GM19193 (cell line): ENCODE data around the gene ADGRF5.

ENCODE experiments used
- POLR2A ChIP-seq: IDR thresholded peaks from 4 replicates; pipeline ENCODE4 v1.6.1; 2011; ENCODE audit not compliant: insufficient read depth, insufficient read length; ENCODE audit errors: extremely low read depth

ADGRF5 gene, protein sequence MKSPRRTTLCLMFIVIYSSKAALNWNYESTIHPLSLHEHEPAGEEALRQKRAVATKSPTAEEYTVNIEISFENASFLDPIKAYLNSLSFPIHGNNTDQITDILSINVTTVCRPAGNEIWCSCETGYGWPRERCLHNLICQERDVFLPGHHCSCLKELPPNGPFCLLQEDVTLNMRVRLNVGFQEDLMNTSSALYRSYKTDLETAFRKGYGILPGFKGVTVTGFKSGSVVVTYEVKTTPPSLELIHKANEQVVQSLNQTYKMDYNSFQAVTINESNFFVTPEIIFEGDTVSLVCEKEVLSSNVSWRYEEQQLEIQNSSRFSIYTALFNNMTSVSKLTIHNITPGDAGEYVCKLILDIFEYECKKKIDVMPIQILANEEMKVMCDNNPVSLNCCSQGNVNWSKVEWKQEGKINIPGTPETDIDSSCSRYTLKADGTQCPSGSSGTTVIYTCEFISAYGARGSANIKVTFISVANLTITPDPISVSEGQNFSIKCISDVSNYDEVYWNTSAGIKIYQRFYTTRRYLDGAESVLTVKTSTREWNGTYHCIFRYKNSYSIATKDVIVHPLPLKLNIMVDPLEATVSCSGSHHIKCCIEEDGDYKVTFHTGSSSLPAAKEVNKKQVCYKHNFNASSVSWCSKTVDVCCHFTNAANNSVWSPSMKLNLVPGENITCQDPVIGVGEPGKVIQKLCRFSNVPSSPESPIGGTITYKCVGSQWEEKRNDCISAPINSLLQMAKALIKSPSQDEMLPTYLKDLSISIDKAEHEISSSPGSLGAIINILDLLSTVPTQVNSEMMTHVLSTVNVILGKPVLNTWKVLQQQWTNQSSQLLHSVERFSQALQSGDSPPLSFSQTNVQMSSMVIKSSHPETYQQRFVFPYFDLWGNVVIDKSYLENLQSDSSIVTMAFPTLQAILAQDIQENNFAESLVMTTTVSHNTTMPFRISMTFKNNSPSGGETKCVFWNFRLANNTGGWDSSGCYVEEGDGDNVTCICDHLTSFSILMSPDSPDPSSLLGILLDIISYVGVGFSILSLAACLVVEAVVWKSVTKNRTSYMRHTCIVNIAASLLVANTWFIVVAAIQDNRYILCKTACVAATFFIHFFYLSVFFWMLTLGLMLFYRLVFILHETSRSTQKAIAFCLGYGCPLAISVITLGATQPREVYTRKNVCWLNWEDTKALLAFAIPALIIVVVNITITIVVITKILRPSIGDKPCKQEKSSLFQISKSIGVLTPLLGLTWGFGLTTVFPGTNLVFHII (N-terminal part only)

DNA sequence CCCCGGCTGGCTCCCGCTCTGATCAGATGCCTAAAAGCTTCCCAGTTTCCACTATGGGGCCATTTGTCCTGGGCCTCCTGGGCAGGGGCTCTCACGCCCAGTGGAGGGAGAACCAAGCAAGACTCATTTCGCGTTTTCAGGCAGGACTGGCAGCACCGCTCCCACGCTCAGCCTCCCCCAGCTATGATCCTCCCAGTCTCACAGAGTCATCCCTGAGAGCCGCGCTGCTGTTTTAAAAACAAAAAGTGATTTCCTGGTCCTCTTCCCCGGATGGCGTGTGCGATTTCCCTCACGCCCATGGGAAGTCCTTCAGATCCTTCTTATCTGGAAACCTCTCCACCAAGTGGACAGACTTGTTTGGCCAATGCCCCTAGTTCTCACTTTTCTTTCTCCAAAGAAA lies at the start of gene ADGRF5:
ADGRF5 (minus strand) TSS at position 208 of the 400 bp plus-strand sequence. CDS start 15,176 bp downstream, outside the sequence.
- no peak for TF ChIP-seq POLR2A

DNA sequence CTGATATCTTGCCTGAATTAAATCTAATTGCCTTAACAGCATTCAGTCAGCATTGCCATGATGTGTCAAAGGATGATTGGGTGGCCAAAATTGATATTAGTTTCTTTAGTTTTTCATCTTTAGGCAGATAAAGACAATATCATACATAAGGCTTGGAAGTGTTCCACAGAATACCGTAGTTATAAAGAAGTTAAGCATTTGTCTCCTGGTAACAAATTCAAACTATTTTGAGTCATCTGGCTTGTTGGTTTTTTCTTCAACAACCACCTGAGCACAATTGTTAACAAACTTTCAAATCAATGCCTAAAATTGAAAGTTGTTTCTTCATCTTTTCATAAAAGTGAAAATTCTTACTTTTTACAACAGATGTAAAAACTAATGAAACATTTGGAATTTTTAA lies 47.5 kb upstream of the ADGRF5 start:
- no peak for TF ChIP-seq POLR2A

DNA sequence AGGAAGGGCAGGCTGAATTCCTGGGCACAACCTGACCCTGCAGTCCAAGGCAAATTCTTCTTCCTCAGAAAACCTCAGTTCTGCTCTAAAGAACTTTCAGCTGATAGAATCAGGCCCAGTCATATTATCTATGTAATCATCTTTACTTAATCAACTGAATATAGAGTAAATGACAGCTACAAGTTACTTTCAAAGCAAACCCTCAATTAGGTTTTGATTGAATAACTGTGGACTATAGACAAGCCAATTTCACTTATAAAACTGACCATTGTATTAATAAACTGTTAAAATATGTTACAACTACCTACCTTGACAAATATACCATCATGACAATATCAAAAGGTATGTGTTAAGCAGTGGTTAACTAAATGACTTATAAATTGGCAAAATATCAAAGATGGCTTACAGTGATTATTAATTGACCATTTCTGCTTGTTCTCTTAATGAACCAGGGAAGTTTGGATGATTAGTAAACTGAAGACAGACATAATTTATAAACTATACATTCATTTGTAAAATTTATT lies 46.1 kb upstream of the ADGRF5 start:
- TF ChIP-seq POLR2A = no peak

DNA sequence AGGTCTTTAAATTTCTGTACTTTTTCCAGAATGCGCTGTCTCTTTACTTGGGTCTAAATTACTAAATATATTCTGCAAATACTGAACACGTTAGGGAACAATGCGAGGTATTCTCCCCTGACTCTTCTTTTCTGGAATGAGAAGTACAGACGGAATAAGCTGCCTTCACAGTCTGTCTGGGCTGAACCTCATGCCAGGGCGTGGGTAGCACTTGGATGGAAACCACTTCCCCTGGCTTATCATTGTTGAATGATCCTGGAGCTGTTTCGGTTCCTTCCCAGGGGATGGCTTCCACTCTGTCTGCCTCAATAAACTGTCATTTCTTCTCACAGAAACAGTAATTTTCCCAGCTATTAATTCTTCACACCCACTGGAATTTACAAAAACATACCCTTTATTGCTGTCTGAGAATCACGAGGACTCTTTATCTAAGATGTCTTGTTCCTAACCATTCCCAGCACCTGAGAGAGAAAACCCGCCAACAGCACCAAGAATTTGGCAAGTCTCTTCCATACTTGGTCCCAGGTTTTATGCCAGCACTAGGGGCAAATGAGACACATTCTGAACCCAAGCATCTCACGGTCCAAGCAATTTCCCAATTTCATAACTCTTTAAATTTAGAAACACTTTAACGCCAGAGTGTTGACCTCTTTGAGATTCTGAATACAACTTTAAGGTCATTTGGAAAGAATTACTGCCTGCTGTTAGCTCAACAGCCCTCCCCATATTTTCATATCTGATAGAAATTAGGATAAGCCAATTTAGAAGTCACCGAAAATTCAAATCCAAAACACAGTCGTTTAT lies 43.2 kb upstream of the ADGRF5 start:
- no peak for TF ChIP-seq POLR2A

DNA sequence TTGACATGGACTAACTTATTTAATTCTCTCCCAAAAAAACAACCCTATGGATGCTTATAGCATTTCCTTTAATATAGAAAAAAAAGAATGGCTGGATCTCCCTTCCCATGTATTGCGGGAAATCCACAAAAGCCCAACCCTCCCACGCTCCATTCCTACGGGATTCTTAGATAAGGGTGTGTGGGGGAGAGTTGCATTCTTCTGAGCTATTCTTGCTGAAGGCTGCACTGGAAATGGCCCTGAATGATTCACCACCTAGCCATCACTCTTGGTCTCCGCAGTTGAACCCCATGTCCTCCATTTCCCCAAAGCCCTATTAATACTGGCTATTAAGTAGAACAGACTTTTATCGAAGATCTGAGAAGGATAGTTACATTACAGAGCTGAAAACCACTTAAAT lies 41.9 kb upstream of the ADGRF5 start:
- TF ChIP-seq POLR2A = no peak

DNA sequence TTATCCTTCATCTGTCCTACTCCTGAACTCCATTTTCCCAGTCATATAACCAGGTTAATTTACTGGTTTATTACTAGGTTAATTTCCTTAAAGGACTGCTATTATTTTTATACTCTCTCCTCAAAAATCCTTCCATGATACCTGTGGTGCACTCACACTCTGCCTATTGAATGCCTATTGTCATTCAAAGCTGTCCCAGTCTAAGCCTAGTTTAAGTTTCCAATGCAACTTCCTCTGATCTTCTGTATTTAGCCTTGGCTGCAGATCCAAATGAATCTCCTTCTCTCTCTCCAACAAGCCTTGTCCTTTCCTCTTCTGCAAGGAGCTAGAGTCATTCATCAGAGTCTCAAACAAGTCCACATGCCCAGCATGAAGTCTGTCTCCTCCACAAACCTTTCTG lies 41.3 kb upstream of the ADGRF5 start:
- TF ChIP-seq POLR2A = no peak

DNA sequence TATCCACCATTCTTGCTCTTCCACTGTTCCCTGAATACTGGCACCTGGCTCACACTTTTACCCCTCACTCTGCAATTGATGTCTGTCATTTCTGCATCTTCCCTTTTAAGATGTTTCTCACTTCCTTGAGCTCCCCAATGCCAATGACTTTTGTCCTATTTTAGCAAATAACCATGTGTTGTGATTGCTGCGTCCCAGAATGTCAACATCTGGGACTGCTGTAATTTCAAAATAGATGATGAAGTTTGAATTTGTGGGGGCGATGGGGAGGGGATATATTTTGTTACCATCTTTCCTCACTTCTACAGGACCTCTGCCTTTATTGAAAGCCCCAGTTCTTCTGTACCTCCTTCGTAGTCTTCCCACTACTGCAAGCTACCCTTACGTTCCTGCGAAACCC lies 40.0 kb upstream of the ADGRF5 start:
- TF ChIP-seq POLR2A = no peak

DNA sequence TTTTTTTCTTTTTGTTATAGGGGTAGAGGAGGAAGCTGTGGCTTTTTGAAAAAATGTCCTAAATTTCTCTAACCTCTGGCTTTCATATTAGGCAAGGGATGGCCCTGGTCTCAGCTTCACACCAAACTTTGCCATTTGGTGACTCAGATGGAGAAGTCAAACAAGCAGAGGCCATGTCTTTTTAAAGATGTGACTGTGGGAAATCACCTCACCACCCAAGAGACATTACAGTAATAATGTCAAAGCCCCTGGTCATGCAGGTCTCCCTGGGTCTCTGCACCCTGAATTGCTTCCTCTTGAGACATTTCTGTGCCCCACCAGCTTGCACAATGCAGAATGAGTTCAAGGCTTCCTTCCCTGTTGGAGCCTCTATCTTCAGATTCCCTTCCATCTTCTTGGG lies 39.5 kb upstream of the ADGRF5 start:
- no peak for TF ChIP-seq POLR2A

DNA sequence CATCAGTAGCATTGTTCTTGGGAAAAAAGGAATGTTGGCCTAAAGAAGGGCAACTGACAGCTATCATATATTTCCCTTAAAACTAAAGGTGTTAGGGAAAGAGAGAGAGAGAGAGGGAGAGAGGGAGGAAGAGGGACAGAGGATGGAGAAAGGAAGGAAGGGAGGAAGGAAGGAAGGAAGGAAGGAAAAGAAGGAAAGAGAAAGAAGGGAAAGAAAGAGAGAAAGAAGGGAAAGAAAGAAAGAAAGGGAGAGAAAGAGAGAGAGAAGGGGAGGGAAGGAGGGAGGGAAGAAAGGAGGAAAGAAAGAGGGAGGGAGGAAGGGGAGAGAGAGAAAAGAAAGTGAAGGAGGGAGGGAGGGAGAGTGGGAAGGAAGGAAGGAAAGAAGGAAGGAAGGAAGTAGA lies 37.7 kb upstream of the ADGRF5 start:
- TF ChIP-seq POLR2A = no peak

DNA sequence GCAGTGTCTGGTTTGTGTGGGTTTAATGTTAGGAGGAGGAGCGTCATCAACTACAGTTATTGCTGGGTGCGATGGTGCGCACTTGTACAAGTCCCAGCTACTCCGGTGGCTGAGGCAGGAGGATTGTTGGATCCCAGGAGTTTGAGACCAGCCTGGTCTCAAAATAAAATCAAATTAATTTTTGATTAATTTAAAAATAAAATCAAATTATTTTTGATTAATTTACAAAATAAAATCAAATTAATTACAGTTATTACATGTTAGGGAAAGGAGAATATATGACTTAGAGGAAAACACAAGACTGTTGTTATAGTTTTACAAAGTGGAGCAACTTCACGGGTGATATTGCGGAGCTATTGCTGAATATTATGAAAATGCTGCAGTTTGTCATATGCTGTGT lies 34.7 kb upstream of the ADGRF5 start:
- TF ChIP-seq POLR2A = no peak

DNA sequence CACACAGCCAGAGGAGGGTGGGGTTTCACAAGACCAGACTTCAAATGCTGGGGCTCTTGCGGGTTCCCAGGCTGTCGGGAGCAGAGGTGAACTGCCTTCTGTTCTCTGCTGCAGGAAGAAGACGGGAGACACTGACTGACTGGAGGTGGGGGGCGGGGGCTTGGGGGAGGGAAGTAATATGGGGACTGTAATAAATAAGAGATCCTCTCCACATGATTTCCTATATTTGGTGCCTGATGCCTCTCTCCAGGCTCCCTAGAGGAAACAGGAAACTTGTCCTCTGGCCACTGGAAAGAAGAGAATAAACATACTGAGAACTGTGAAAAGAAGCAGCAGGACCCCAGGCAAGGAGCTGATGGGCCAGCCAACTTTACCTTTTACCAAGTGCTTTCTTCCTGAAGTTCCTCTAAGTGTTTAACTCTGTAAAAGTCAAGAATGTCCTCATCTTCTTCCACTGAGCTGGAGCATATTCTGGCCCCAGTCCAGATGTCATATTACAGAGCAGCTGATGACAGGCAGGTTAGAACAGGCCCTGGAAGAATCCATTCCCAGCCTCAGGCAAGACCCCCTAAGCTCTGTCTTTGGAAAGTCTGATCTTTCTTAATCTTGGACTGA lies 33.2 kb upstream of the ADGRF5 start:
- TF ChIP-seq POLR2A = no peak

DNA sequence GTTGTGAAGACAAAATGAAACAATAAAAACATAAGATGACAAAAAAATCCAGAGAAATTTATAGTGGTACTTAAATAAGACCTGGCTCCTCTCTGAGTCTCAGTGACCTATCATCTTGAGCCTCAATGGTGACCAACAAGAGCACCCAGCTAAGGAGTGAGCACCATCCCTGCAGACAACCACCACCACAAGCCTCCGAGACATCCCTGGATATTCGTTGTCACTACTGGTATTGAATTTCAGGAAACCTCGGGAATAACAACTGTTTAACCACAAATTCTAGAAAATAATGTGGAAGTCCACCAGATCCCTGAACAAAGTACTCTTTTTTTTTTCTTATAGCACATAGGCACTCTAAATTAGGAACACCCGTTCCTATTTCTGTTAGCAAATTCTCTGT lies 32.2 kb upstream of the ADGRF5 start:
- no peak for TF ChIP-seq POLR2A

DNA sequence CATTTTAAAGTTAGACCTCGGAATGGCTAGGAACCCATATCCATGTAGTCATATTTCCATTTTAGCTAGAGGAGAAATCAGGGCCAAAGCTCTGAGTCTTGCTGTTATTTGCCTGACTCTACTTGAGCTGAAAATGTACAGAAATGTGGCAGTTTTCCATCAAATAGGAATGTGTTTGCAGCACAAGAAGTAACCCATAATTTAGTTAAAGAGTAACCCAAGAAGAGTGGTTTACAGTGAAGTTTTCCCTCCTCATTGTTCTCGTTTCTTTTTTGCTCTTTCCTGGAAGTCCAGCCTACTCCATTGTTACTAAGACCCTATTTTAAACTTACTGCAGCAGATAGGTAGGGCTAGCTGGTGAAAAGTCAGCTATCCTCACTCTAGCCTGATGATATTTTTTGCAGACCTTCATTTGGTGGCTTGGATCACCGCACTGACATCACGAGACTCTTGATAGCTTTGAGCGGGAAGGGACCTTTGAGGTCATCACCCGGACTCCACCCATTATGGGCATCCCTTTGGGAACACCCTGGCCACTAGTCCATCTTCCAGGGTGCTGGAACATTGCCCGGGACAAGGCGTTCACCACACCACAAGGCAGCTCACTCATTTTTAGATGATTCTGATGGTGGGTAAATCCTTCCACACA lies 28.0 kb upstream of the ADGRF5 start:
- no peak for TF ChIP-seq POLR2A
